Activated naive CD8-positive, alpha-beta T cell treated with anti-CD3 and anti-CD28 coated beads, Interleukin-2, amount 10 ng/mL, durations not matched to agents 7 days and 5 days (primary cell): ENCODE measurements around the gene MAFG. TPM values are rescaled to one million over a fixed set of nuclear protein-coding genes. Genes with fewer than 3 reads are reported as not detected.
A peak's percentile ranks its signal among the peaks of the same experiment; 100 is the strongest.

Experiments used
- ATAC-seq: fragments of 150-1000 bp; cut with Tn5 transposase; one replicate; pipeline ENCODE4 v1.10.0; 2021; ENCODE audit warnings: low read depth, moderate library complexity
- POLR2A ChIA-PET: fragments of 350-600 bp; sonication (Branson Sonifier 250); formaldehyde crosslinking; loops from one replicate; lab custom pipeline; 2021; ENCODE audit warnings: antibody characterized with exemption; lab: Charles Lee
- DNase-seq: peaks from one replicate; pipeline ENCODE4 v3.0.0; 2021
- H3K27ac Mint-ChIP-seq: one replicate; pipeline ENCODE4 v1.8.0; 2022; ENCODE audit warnings: mild to moderate bottlenecking, mixed read lengths
- H3K27me3 Mint-ChIP-seq: one replicate; pipeline ENCODE4 v1.8.0; 2022; ENCODE audit warnings: mild to moderate bottlenecking, moderate library complexity, mixed read lengths
- H3K36me3 Mint-ChIP-seq: one replicate; pipeline ENCODE4 v1.8.0; 2021; ENCODE audit warnings: mild to moderate bottlenecking, mixed read lengths
- H3K4me1 Mint-ChIP-seq: one replicate; pipeline ENCODE4 v1.8.0; 2021; ENCODE audit warnings: mixed read lengths
- H3K4me3 Mint-ChIP-seq: one replicate; pipeline ENCODE4 v1.8.0; 2022; ENCODE audit warnings: mild to moderate bottlenecking, moderate library complexity, mixed read lengths
- H3K9me3 Mint-ChIP-seq: one replicate; pipeline ENCODE4 v1.8.0; 2021; ENCODE audit warnings: mixed read lengths
- total RNA-seq, 2 experiments: library from RNA; stranded (reverse); gene quantifications; one replicate each; pipeline ENCODE4 v1.2.3, GENCODE V29; 2021

Gene MAFG
- total RNA-seq, 2 experiments from 2014 or later = 18.3 to 20.4 TPM

GRCh38 chr17:81891303-81891552 is 36.3 kb downstream of the MAFG start:
- Mint-ChIP-seq H3K4me3 (peak overlapping the region; percentile 96), H3K27ac (peak overlapping the region; percentile 99), H3K27me3 (no peaks in the 10 kb centered on the region), H3K9me3 (no peaks in the 10 kb centered on the region), H3K4me1 (peaks cover 9% of the 10 kb centered on the region), H3K36me3 (peaks cover 27% of the 10 kb centered on the region)
- POLR2A ChIA-PET = interaction anchor here (0.7 to 5.5 kb wide), 8 partner anchors 10 to 146 kb away, joined by 3 to 26 read pairs (median 10); partner anchors contain the start of genes ARHGDIA, DCXR, MAFG and NPB
- DNase-seq (no peak), ATAC-seq (peak; percentile 14)

DNA sequence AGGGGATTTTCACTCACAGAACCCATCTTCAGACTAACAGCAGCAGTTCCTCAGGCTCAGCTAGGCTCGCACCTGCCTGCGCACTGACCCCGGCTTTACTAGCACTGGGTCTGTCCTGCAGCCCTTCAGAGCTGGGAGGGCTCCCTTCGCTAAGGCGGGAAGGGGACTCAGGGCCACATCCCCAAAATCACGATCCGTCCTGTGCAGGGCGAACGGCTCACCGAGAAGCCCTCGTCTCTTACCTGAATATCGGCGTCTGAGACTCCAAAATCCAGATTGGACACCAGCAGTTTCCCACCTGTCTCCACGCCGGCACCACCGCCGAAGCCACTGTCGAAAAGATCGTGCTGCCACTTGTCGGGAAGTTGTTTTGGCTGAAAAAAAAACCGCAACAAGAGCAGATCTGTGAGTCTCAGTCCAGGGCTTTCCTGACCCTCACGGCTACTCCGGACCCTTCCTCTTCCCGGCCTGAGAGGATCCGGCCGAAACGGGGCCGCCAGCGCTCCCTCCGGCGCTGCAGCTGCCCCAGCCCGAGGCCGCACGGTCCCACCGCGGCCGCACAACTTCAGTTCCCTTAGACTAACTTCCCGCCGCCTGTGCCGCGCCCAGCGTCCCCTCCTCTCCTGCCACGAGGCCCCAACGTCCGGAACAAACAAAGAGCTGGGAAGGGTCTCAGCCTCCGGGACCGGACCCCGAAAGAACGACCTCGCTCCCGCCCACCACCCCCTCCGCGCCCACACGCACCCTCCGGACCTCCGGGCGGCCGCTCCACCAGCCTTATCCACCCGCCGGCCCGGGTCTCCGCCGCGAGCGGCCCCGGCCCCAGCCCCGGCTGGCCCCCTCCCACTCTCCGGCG is 36.9 kb downstream of the MAFG start:
- Mint-ChIP-seq H3K9me3 (no peaks in the 10 kb centered on the region), H3K36me3 (peaks cover 29% of the 10 kb centered on the region), H3K27me3 (no peaks in the 10 kb centered on the region), H3K4me3 (peak overlapping the region; percentile 87), H3K4me1 (peaks cover 11% of the 10 kb centered on the region), H3K27ac (peak overlapping the region; percentile 94)
- DNase-seq (peak; percentile 58), ATAC-seq (no peak)
- POLR2A ChIA-PET = interaction anchor here (0.7 to 5.5 kb wide), 5 partner anchors 14 to 147 kb away, joined by 3 to 26 read pairs (median 5); partner anchors contain the start of genes ARHGDIA and DCXR

DNA sequence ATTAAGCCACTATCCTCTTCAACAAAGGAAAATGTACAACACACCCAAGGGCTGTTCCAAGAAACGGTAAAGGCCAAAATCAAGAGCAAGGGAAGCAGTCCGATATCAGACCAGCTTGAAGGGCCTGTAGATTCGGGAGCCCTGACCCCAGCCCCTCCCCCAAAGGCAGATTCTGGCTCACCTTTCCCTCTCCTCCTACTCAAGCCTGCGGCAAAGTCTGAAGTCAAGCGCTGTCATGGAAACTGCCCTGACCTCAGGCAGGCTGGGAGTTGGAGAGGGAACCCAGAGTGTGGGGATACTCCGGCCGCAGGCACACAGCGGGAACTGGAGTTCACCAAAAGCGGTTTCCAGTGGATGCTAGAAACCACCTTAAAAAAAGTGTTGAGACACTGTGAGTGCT is 37.9 kb downstream of the MAFG start:
- ATAC-seq (no peak), DNase-seq (no peak)
- Mint-ChIP-seq H3K4me1 (peaks cover 12% of the 10 kb centered on the region), H3K27me3 (no peaks in the 10 kb centered on the region), H3K27ac (peak overlapping the region; percentile 94), H3K36me3 (peaks cover 36% of the 10 kb centered on the region), H3K9me3 (no peaks in the 10 kb centered on the region), H3K4me3 (peak overlapping the region; percentile 87)
- POLR2A ChIA-PET = interaction anchor here (1.0 to 5.5 kb wide), 2 partner anchors 20 to 38 kb away, joined by 3 to 26 read pairs; partner anchors contain the start of gene ARHGDIA

- DNase-seq (no peak), ATAC-seq (no peak)
- POLR2A ChIA-PET = interaction anchor here (1.0 to 5.5 kb wide), 2 partner anchors 19 to 39 kb away, joined by 3 to 26 read pairs; partner anchors contain the start of gene ARHGDIA
- Mint-ChIP-seq H3K4me3 (peak overlapping the region; percentile 87), H3K4me1 (peaks cover 12% of the 10 kb centered on the region), H3K27me3 (no peaks in the 10 kb centered on the region), H3K36me3 (peaks cover 39% of the 10 kb centered on the region), H3K27ac (peak overlapping the region; percentile 83), H3K9me3 (no peaks in the 10 kb centered on the region)
These were observed 38.4 kb downstream of the MAFG start for GRCh38 chr17:81888988-81889595.

DNA sequence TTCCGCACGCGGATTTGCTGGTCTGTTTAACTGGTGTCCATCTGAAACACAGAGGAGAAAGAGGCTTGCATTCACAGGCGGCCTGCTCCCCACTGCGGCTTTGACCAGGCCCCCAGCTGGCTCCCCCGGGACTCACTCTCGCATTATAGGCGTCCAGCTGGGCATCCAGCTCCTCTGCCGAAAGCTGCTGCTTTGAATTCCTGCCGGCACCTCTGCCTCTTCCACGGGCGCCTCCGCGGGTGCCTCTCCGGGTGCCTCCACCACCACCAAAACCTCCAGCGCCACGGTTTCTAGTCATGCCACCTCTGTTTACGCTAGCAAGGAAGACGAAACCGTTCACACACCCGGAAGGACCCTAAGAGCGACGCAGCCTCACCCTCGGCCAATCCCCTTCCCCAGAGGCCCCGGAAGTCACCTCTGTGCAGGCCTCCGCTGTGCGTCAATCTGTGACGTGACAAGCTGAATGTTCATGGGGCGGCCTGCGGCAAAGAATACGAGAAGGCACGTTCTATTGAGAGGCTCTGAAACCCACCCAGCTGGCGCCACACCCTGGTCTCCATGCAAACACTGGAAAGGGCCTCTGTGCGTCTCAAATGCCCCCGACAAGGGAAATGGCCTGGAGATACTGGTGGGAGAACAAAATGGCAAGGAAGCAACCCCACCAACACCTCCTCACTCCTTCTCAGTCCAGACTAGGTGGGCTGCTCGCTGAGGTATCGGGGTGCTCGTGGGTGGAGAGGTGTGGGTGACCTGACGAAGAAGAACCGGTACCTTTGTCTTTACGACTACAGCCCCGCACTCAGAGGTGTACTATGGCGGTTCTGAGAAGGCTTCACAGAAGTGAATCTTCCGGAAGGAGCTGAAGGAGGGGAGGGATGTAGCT is 39.2 kb downstream of the MAFG start:
- Mint-ChIP-seq H3K9me3 (no peaks in the 10 kb centered on the region), H3K27ac (peak overlapping the region; percentile 83), H3K36me3 (peaks cover 39% of the 10 kb centered on the region), H3K4me3 (peak overlapping the region; percentile 54), H3K4me1 (peaks cover 11% of the 10 kb centered on the region), H3K27me3 (no peaks in the 10 kb centered on the region)
- DNase-seq = no peak
- POLR2A ChIA-PET = interaction anchor here (0.6 kb wide), 1 partner anchor 11 kb away, joined by 5 read pairs; no protein-coding TSS in a partner anchor
- ATAC-seq = no peak

- no peak overlapping the region for H3K4me3 Mint-ChIP-seq
- POLR2A ChIA-PET = interaction anchor here (0.8 to 1.2 kb wide), 3 partner anchors 17 to 183 kb away, joined by 3 read pairs; partner anchors contain the start of gene MRPL12
- peak overlapping the region; percentile 48 for H3K27ac Mint-ChIP-seq
- peaks cover 41% of the 10 kb centered on the region for H3K36me3 Mint-ChIP-seq
- no peak for ATAC-seq
- no peaks in the 10 kb centered on the region for H3K27me3 Mint-ChIP-seq
- peaks cover 11% of the 10 kb centered on the region for H3K4me1 Mint-ChIP-seq
- H3K9me3 Mint-ChIP-seq = no peaks in the 10 kb centered on the region
- no peak for DNase-seq
These were observed 41.5 kb downstream of the MAFG start for GRCh38 chr17:81885869-81886548.

- no peak overlapping the region for H3K27ac Mint-ChIP-seq
- no peaks in the 10 kb centered on the region for H3K27me3 Mint-ChIP-seq
- no peak overlapping the region for H3K4me3 Mint-ChIP-seq
- H3K9me3 Mint-ChIP-seq = no peaks in the 10 kb centered on the region
- ATAC-seq (no peak), DNase-seq (no peak)
- peaks cover 36% of the 10 kb centered on the region for H3K36me3 Mint-ChIP-seq
- peaks cover 11% of the 10 kb centered on the region for H3K4me1 Mint-ChIP-seq
- POLR2A ChIA-PET = interaction anchor here (0.6 to 1.1 kb wide), 2 partner anchors 13 to 182 kb away, joined by 3 to 8 read pairs; partner anchors contain the start of gene MRPL12
These were observed 42.1 kb downstream of the MAFG start for GRCh38 chr17:81885454-81885853.

GRCh38 chr17:81884968-81885367 is 42.6 kb downstream of the MAFG start:
- Mint-ChIP-seq H3K36me3 (peaks cover 35% of the 10 kb centered on the region), H3K4me3 (no peak overlapping the region), H3K4me1 (peaks cover 11% of the 10 kb centered on the region), H3K27ac (no peak overlapping the region), H3K27me3 (no peaks in the 10 kb centered on the region), H3K9me3 (no peaks in the 10 kb centered on the region)
- POLR2A ChIA-PET = interaction anchor here (0.6 to 1.0 kb wide), 3 partner anchors 12 to 32 kb away, joined by 3 to 8 read pairs (median 3); no protein-coding TSS in a partner anchor
- DNase-seq (no peak), ATAC-seq (no peak)

DNA sequence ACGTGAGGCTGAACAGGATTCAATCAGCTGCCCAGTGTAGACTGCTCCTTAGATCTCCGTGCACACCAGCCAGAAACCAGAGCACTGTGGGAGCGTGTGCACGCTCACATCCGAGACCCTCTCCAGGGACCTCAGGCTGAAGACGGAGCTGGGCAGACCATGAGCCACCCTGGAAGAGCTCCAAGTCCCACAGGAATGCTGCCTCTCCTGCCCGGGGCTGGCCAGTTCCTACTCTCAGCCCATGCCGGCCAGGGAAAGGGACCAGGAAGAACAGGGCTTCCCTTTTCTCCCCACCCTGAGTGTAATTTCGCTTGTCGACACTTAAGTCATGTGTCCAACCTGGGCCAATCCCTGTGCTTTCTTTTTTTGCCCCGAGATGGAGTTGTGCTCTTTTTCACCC is 43.0 kb downstream of the MAFG start:
- Mint-ChIP-seq H3K9me3 (no peaks in the 10 kb centered on the region), H3K4me1 (peaks cover 13% of the 10 kb centered on the region), H3K4me3 (no peak overlapping the region), H3K27me3 (no peaks in the 10 kb centered on the region), H3K27ac (no peak overlapping the region), H3K36me3 (peaks cover 40% of the 10 kb centered on the region)
- DNase-seq = no peak
- POLR2A ChIA-PET = interaction anchor here (0.7 to 1.0 kb wide), 2 partner anchors 31 to 33 kb away, joined by 3 read pairs; no protein-coding TSS in a partner anchor
- ATAC-seq = peak; percentile 23

DNA sequence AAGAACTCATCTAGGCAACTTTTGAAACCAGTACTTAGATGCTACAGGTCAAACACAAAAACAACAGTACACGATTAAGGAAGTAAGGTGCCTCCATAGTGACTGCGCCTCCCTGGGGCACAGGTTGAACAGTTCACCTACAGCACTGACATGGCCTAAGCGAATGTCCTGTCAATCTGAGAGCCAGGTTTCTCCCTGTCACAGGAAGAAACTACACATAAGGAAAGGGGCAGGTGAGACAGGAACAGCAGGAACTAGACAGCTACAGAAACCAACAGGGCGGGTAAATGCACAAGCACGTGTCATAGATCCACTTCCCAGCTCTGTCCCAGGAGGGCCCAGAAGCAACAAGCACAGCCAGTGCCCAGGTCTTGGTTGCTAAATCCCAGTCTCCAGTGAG is 48.4 kb downstream of the MAFG start:
- Mint-ChIP-seq H3K27me3 (no peaks in the 10 kb centered on the region), H3K4me3 (no peak overlapping the region), H3K9me3 (no peaks in the 10 kb centered on the region), H3K36me3 (peaks cover 27% of the 10 kb centered on the region), H3K27ac (no peak overlapping the region), H3K4me1 (peaks cover 2% of the 10 kb centered on the region)
- POLR2A ChIA-PET = interaction anchor here (1.6 kb wide), 1 partner anchor 13 kb away, joined by 5 read pairs; no protein-coding TSS in a partner anchor
- DNase-seq = no peak
- no peak for ATAC-seq

- Mint-ChIP-seq H3K36me3 (peaks cover 27% of the 10 kb centered on the region), H3K4me1 (peaks cover 3% of the 10 kb centered on the region), H3K27me3 (no peaks in the 10 kb centered on the region), H3K9me3 (no peaks in the 10 kb centered on the region), H3K27ac (no peak overlapping the region), H3K4me3 (no peak overlapping the region)
- POLR2A ChIA-PET = no interaction called here
- DNase-seq (no peak), ATAC-seq (no peak)
These were observed 49.2 kb downstream of the MAFG start for GRCh38 chr17:81878294-81878693.

DNA sequence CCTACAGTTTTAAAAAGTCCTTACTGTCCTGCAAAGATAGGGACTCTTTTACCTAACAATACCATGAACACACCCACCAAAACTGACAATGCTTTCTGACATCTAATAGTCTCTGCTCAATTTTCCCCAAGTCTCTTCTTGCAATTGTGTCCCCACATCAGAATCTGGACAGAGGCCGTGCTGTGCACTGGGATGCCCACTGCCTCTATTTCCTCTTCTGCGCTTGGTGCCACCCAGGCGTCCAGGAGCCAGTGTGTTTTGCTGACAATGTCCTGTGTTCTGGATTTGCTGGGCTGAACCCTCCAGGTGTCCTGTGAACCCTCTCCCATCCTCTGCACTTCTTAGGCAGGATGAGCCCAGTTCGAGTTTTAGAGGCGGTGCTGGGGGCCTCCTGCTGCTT is 50.0 kb downstream of the MAFG start:
- Mint-ChIP-seq H3K9me3 (no peaks in the 10 kb centered on the region), H3K4me3 (no peak overlapping the region), H3K27ac (no peak overlapping the region), H3K27me3 (no peaks in the 10 kb centered on the region), H3K36me3 (peaks cover 27% of the 10 kb centered on the region), H3K4me1 (peaks cover 9% of the 10 kb centered on the region)
- ATAC-seq (no peak), DNase-seq (no peak)
- POLR2A ChIA-PET = interaction anchor here (0.6 to 0.8 kb wide), 3 partner anchors 10 to 49 kb away, joined by 5 to 6 read pairs (median 5); no protein-coding TSS in a partner anchor
